ENCODE data around the gene NAXD.

- no peak for TF ChIP-seq ZNF707 (tag by site-specific recombination; IDR thresholded peaks at IDR 0.05)
- TF ChIP-seq REST (tag by site-specific recombination; IDR thresholded peaks at IDR 0.05): no peak
- no peak for TF ChIP-seq MZF1 (tag by site-specific recombination; IDR thresholded peaks at IDR 0.05; ENCODE audit: borderline replicate concordance)
- no peak for TF ChIP-seq ZNF292 (tag by site-specific recombination; IDR thresholded peaks at IDR 0.05; ENCODE audit: borderline replicate concordance, low read depth)
These were observed 66.7 kb downstream of the NAXD start for GRCh38 chr13:110681868-110682550.
